Endometrial microvascular endothelial cells (primary cell): Measurements from ENCODE around the gene ENOX2. TPM values are rescaled to one million over a fixed set of nuclear protein-coding genes. Genes with fewer than 3 reads are reported as not detected.

Experiments
- in situ Hi-C: cut with HindIII; loops from 2 replicates; pipeline ENCODE4 v1.10.0; 2017; ENCODE audit warnings: low sequenced_read_pairs, low pct_unique_long_range_greater_than_20kb; ENCODE audit errors: inconsistent ontology term
- total RNA-seq: library from RNA; depleted of rRNA; stranded (reverse); fragments of >200 nt; gene quantifications from one replicate; pipeline ENCODE4 v1.2.3, GENCODE V29; 2015; ENCODE audit errors: inconsistent ontology term

ENOX2 gene
- total RNA-seq, 1 donor from 2014 or later: 13.8 TPM

GRCh38 chrX:130676861-130677260, 226.1 kb downstream of the ENOX2 start:
- in situ Hi-C loops: no loop called here

- in situ Hi-C loops: no loop called here
Observed at GRCh38 chrX:130672214-130672613, 230.8 kb downstream of the ENOX2 start.

GRCh38 chrX:130669233-130669632, 233.8 kb downstream of the ENOX2 start:
- in situ Hi-C loops: no loop called here

- in situ Hi-C loops: no loop called here
Observed at GRCh38 chrX:130665263-130665662, 237.7 kb downstream of the ENOX2 start.

- in situ Hi-C loops: no loop called here
Observed at GRCh38 chrX:130658310-130658709, 244.7 kb downstream of the ENOX2 start.

- in situ Hi-C loops: no loop called here
Observed at GRCh38 chrX:130654409-130654950, 248.5 kb downstream of the ENOX2 start.

- in situ Hi-C loops: no loop called here
Observed at GRCh38 chrX:130652824-130653578, 250.0 kb downstream of the ENOX2 start.

GRCh38 chrX:130649738-130650137, 253.3 kb downstream of the ENOX2 start:
- in situ Hi-C loops: no loop called here

- in situ Hi-C loops: no loop called here
Observed at GRCh38 chrX:130647468-130647867, 255.5 kb downstream of the ENOX2 start.

GRCh38 chrX:130645955-130646583, 256.9 kb downstream of the ENOX2 start:
- in situ Hi-C loops: no loop called here

GRCh38 chrX:130637591-130637990, 265.4 kb downstream of the ENOX2 start:
- in situ Hi-C loops: no loop called here

- in situ Hi-C loops: no loop called here
Observed at GRCh38 chrX:130636277-130636676, 266.7 kb downstream of the ENOX2 start.

- in situ Hi-C loops: no loop called here
Observed at GRCh38 chrX:130631011-130631410, 272.0 kb downstream of the ENOX2 start.

GRCh38 chrX:130628516-130628915, 274.5 kb downstream of the ENOX2 start:
- in situ Hi-C loops: no loop called here

- in situ Hi-C loops: no loop called here
Observed at GRCh38 chrX:130626521-130626920, 276.5 kb downstream of the ENOX2 start.

- in situ Hi-C loops: no loop called here
Observed at GRCh38 chrX:130625386-130625785, 277.6 kb downstream of the ENOX2 start.

- in situ Hi-C loops: no loop called here
Observed at GRCh38 chrX:130623518-130623917, 279.5 kb downstream of the ENOX2 start.

- in situ Hi-C loops: no loop called here
Observed at GRCh38 chrX:130615941-130616340, 287.1 kb downstream of the ENOX2 start.

- in situ Hi-C loops: no loop called here
Observed at GRCh38 chrX:130607431-130607830, 295.6 kb downstream of the ENOX2 start.

GRCh38 chrX:130606425-130606824, 296.6 kb downstream of the ENOX2 start:
- in situ Hi-C loops: no loop called here
